ENCODE data around the gene FAM43B.

- no peak for TF ChIP-seq CTCF (IDR thresholded peaks at IDR 0.05)
- TF ChIP-seq ZFX (IDR thresholded peaks at IDR 0.05; ENCODE audit: borderline replicate concordance) = no peak
Measured at GRCh38 chr1:20552728-20553445, 514 bp downstream of the FAM43B start.

All from 22Rv1 (cell line).